Central memory CD8-positive, alpha-beta T cell (primary cell): ENCODE measurements around the gene CHP1.
"Not testable (repeated sequence)": the region's sequence is repeated elsewhere in the genome, so short reads cannot be mapped to it uniquely, and the experiment has no call there.

Experiments used
- ATAC-seq: fragments of 150-1000 bp; cut with Tn5 transposase; replicated peaks from 2 replicates; pipeline ENCODE4 v1.10.0; 2022; ENCODE audit warnings: mild to moderate bottlenecking, moderate FRiP score, moderate number of reproducible peaks; ENCODE audit not compliant: poor library complexity, severe bottlenecking; ENCODE audit errors: extremely low read depth
- DNase-seq, 2 donors: peaks; one replicate each; pipeline ENCODE4 v3.0.0; 2021; ENCODE audit warnings: low spot score in 2 of 2
- H3K27ac Mint-ChIP-seq: one replicate; pipeline ENCODE4 v1.8.0; 2022; ENCODE audit warnings: low read depth, mild to moderate bottlenecking, moderate library complexity, mixed read lengths
- H3K27me3 Mint-ChIP-seq: one replicate; pipeline ENCODE4 v1.8.0; 2022; ENCODE audit warnings: mixed read lengths
- H3K36me3 Mint-ChIP-seq: one replicate; pipeline ENCODE4 v1.8.0; 2022; ENCODE audit warnings: mild to moderate bottlenecking, moderate library complexity, mixed read lengths; ENCODE audit not compliant: insufficient read depth
- H3K4me1 Mint-ChIP-seq: one replicate; pipeline ENCODE4 v1.8.0; 2022; ENCODE audit warnings: mixed read lengths
- H3K4me3 Mint-ChIP-seq: one replicate; pipeline ENCODE4 v1.8.0; 2022; ENCODE audit warnings: mild to moderate bottlenecking, moderate library complexity, mixed read lengths
- H3K9me3 Mint-ChIP-seq: one replicate; pipeline ENCODE4 v1.8.0; 2022; ENCODE audit warnings: mixed read lengths

CHP1 gene

GRCh38 chr15:41259546-41260189 is 28.6 kb downstream of the CHP1 start:
- Mint-ChIP-seq H3K27me3 (no peaks in the 10 kb centered on the region), H3K4me1 (peaks cover 9% of the 10 kb centered on the region), H3K4me3 (no peak overlapping the region), H3K27ac (no peak overlapping the region), H3K9me3 (no peaks in the 10 kb centered on the region), H3K36me3 (peaks cover 19% of the 10 kb centered on the region)
- no peak for ATAC-seq
- DNase-seq: no peak

GRCh38 chr15:41260924-41261323 is 29.9 kb downstream of the CHP1 start:
- not testable (repeated sequence) for H3K4me1 Mint-ChIP-seq, H3K27ac Mint-ChIP-seq, ATAC-seq, H3K9me3 Mint-ChIP-seq, H3K4me3 Mint-ChIP-seq, DNase-seq, H3K27me3 Mint-ChIP-seq
- H3K36me3 Mint-ChIP-seq: peaks cover 18% of the 10 kb centered on the region

GRCh38 chr15:41262571-41262970 is 31.5 kb downstream of the CHP1 start:
- DNase-seq (no peak), ATAC-seq (no peak)
- Mint-ChIP-seq H3K9me3 (no peaks in the 10 kb centered on the region), H3K4me3 (no peak overlapping the region), H3K4me1 (peaks cover 9% of the 10 kb centered on the region), H3K27me3 (no peaks in the 10 kb centered on the region), H3K27ac (no peak overlapping the region), H3K36me3 (peaks cover 15% of the 10 kb centered on the region)

- H3K9me3 Mint-ChIP-seq: no peaks in the 10 kb centered on the region
- no peak overlapping the region for H3K27ac Mint-ChIP-seq
- H3K36me3 Mint-ChIP-seq: peaks cover 19% of the 10 kb centered on the region
Observed at GRCh38 chr15:41263891-41264351, 32.9 kb downstream of the CHP1 start.

GRCh38 chr15:41269887-41270286 is 38.8 kb downstream of the CHP1 start:
- ATAC-seq (no peak), DNase-seq (no peak)
- H3K27ac Mint-ChIP-seq: no peak overlapping the region
- no peaks in the 10 kb centered on the region for H3K4me1 Mint-ChIP-seq
- H3K9me3 Mint-ChIP-seq: no peaks in the 10 kb centered on the region
- H3K36me3 Mint-ChIP-seq: peaks cover 15% of the 10 kb centered on the region
- H3K4me3 Mint-ChIP-seq: no peak overlapping the region
- H3K27me3 Mint-ChIP-seq: no peaks in the 10 kb centered on the region

More at GRCh38 chr15:41263891-41264351, 32.9 kb downstream of the CHP1 start:
- peaks cover 6% of the 10 kb centered on the region for H3K4me1 Mint-ChIP-seq
- H3K27me3 Mint-ChIP-seq: no peaks in the 10 kb centered on the region
- ATAC-seq: no peak
- DNase-seq: no peak
- H3K4me3 Mint-ChIP-seq: no peak overlapping the region

GRCh38 chr15:41276831-41277230 is 45.8 kb downstream of the CHP1 start:
- ATAC-seq (no peak), DNase-seq (no peak)
- Mint-ChIP-seq H3K27ac (no peak overlapping the region), H3K27me3 (no peaks in the 10 kb centered on the region), H3K4me3 (no peak overlapping the region), H3K9me3 (no peaks in the 10 kb centered on the region), H3K36me3 (peaks cover 12% of the 10 kb centered on the region), H3K4me1 (no peaks in the 10 kb centered on the region)

- no peak overlapping the region for H3K4me3 Mint-ChIP-seq
- no peak overlapping the region for H3K27ac Mint-ChIP-seq
Observed at GRCh38 chr15:41278319-41278718, 47.3 kb downstream of the CHP1 start.

GRCh38 chr15:41279535-41280283 is 48.6 kb downstream of the CHP1 start:
- ATAC-seq: no peak
- Mint-ChIP-seq H3K4me3 (no peak overlapping the region), H3K36me3 (peaks cover 27% of the 10 kb centered on the region), H3K9me3 (no peaks in the 10 kb centered on the region), H3K27ac (no peak overlapping the region), H3K27me3 (no peaks in the 10 kb centered on the region), H3K4me1 (peaks cover 21% of the 10 kb centered on the region)
- DNase-seq: no peak

More at GRCh38 chr15:41278319-41278718, 47.3 kb downstream of the CHP1 start:
- peaks cover 10% of the 10 kb centered on the region for H3K4me1 Mint-ChIP-seq
- H3K9me3 Mint-ChIP-seq: no peaks in the 10 kb centered on the region
- ATAC-seq (no peak), DNase-seq (no peak)
- H3K36me3 Mint-ChIP-seq: peaks cover 17% of the 10 kb centered on the region
- H3K27me3 Mint-ChIP-seq: no peaks in the 10 kb centered on the region

GRCh38 chr15:41281236-41281635 is 50.2 kb downstream of the CHP1 start:
- Mint-ChIP-seq H3K9me3 (no peaks in the 10 kb centered on the region), H3K27me3 (no peaks in the 10 kb centered on the region), H3K27ac (no peak overlapping the region), H3K36me3 (peaks cover 40% of the 10 kb centered on the region), H3K4me1 (peaks cover 30% of the 10 kb centered on the region), H3K4me3 (no peak overlapping the region)
- ATAC-seq: no peak
- DNase-seq: no peak

- H3K36me3 Mint-ChIP-seq: peaks cover 47% of the 10 kb centered on the region
- peaks cover 34% of the 10 kb centered on the region for H3K4me1 Mint-ChIP-seq
- H3K4me3 Mint-ChIP-seq: peak overlapping the region; percentile 96
- not testable (repeated sequence) for DNase-seq, H3K27me3 Mint-ChIP-seq, H3K9me3 Mint-ChIP-seq, ATAC-seq
- H3K27ac Mint-ChIP-seq: peak overlapping the region; percentile 99
Observed at GRCh38 chr15:41282436-41282835, 51.4 kb downstream of the CHP1 start.

GRCh38 chr15:41282980-41283652 is 52.0 kb downstream of the CHP1 start:
- peaks cover 36% of the 10 kb centered on the region for H3K4me1 Mint-ChIP-seq
- H3K27ac Mint-ChIP-seq: peak overlapping the region; percentile 99
- not testable (repeated sequence) for H3K9me3 Mint-ChIP-seq, ATAC-seq, H3K27me3 Mint-ChIP-seq, DNase-seq
- peak overlapping the region; percentile 96 for H3K4me3 Mint-ChIP-seq
- H3K36me3 Mint-ChIP-seq: peaks cover 51% of the 10 kb centered on the region

- Mint-ChIP-seq H3K36me3 (peaks cover 58% of the 10 kb centered on the region), H3K27ac (peak overlapping the region; percentile 99), H3K9me3 (no peaks in the 10 kb centered on the region), H3K4me3 (peak overlapping the region; percentile 96), H3K4me1 (peaks cover 41% of the 10 kb centered on the region), H3K27me3 (no peaks in the 10 kb centered on the region)
- ATAC-seq (peak; percentile 94), DNase-seq (peak; percentile 94 to 96)
Observed at GRCh38 chr15:41283653-41284426, 52.8 kb downstream of the CHP1 start.
